NT2/D1 (cell line): ENCODE data around the gene RALGPS1.

ENCODE experiments used
- SUZ12 ChIP-seq: IDR thresholded peaks from 2 replicates; pipeline ENCODE4 v1.6.1; 2011; ENCODE audit not compliant: insufficient read length, insufficient read depth; ENCODE audit errors: extremely low read depth
- YY1 ChIP-seq: IDR thresholded peaks from 2 replicates; pipeline ENCODE4 v1.6.1; 2011; ENCODE audit not compliant: insufficient read length, insufficient read depth
- ZNF274 ChIP-seq: IDR thresholded peaks from 2 replicates; pipeline ENCODE4 v1.6.1; 2011; ENCODE audit warnings: mild to moderate bottlenecking, low read depth, low read length

DNA sequence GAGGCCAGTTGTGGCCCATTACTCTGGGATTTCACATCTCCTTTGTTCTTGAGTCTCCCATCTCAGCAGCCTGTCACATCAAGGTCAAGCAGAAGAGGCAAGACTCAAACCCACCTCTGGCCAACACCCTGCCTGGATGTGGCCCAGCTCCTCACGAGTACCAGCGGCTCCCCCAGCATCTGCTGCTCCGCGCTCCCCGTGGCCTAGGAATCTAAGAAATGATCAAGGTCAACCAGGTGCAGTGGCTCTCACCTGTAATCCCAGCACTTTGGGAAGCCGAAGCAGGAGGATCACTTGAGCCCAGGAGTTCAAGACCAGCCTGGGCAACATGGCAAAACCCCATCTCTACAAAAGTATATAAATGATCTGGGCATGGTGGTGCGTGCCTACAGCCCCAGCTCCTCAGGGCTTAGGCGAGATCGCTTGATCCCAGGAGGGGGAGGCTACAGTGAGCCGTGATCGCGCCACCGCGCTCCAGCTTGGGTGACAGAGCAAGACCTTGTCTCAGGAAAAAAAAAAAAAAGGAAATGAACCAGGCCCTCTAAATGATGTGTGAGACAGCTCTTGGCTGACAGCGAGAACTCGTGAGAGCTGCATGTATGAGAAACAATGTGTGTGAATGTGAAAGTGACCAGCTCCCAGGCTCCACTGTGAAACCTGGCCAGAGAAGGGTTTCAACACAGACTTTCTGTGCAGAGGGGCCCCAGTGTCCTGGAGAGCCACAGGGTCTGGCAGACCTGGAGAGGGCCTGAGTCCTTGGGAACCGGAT lies 269.4 kb downstream of the RALGPS1 start:
- TF ChIP-seq ZNF274 (no peak), YY1 (no peak), SUZ12 (no peak)
